NK-92 (cell line): ENCODE data around the gene COL15A1.

Experiments used
- DNase-seq: peaks from one replicate; lab custom pipeline; 2025; ENCODE audit not compliant: unreplicated experiment; lab: John Stamatoyannopoulos, UW

COL15A1 gene

GRCh38 chr9:98915599-98915998, 28.1 kb upstream of the COL15A1 start:
- DNase-seq: no peak

GRCh38 chr9:98916660-98917059, 27.0 kb upstream of the COL15A1 start:
- no peak for DNase-seq

GRCh38 chr9:98917746-98918487, 25.8 kb upstream of the COL15A1 start:
- no peak for DNase-seq

GRCh38 chr9:98921732-98922131, 22.0 kb upstream of the COL15A1 start:
- DNase-seq: no peak

- DNase-seq: no peak
Measured at GRCh38 chr9:98922721-98923435, 20.8 kb upstream of the COL15A1 start.

GRCh38 chr9:98923451-98924123, 20.1 kb upstream of the COL15A1 start:
- no peak for DNase-seq

GRCh38 chr9:98924946-98925820, 18.5 kb upstream of the COL15A1 start:
- DNase-seq: no peak

GRCh38 chr9:98925956-98926355, 17.8 kb upstream of the COL15A1 start:
- no peak for DNase-seq

- DNase-seq: no peak
Measured at GRCh38 chr9:98927724-98928123, 16.0 kb upstream of the COL15A1 start.

- no peak for DNase-seq
Measured at GRCh38 chr9:98929071-98929470, 14.6 kb upstream of the COL15A1 start.

- no peak for DNase-seq
Measured at GRCh38 chr9:98929895-98930341, 13.8 kb upstream of the COL15A1 start.

- DNase-seq: no peak
Measured at GRCh38 chr9:98930792-98931191, 12.9 kb upstream of the COL15A1 start.

GRCh38 chr9:98931600-98932389, 11.9 kb upstream of the COL15A1 start:
- DNase-seq: no peak

GRCh38 chr9:98933185-98933584, 10.5 kb upstream of the COL15A1 start:
- no peak for DNase-seq

GRCh38 chr9:98933890-98934289, 9.8 kb upstream of the COL15A1 start:
- no peak for DNase-seq

- no peak for DNase-seq
Measured at GRCh38 chr9:98935071-98935505, 8.6 kb upstream of the COL15A1 start.

GRCh38 chr9:98940276-98940675, 3.4 kb upstream of the COL15A1 start:
- no peak for DNase-seq

- no peak for DNase-seq
Measured at GRCh38 chr9:98941946-98942523, 1.7 kb upstream of the COL15A1 start.

GRCh38 chr9:98942906-98943681, 613 bp upstream of the COL15A1 start:
- no peak for DNase-seq
